CD4-positive, alpha-beta T cell treated with Interleukin-4 for 1 hour (primary cell): ENCODE data around the gene CADM4.

Experiments used
- DNase-seq, 2 donors: peaks; one replicate each; pipeline ENCODE4 v3.0.0-alpha.2; 2020 to 2022

Gene CADM4

GRCh38 chr19:43631491-43631890 is 8.2 kb downstream of the CADM4 start:
- DNase-seq, result no peak

- DNase-seq, result no peak
Measured at GRCh38 chr19:43628646-43629326, 10.9 kb downstream of the CADM4 start.

- no peak for DNase-seq
Measured at GRCh38 chr19:43626838-43627237, 12.8 kb downstream of the CADM4 start.

- DNase-seq, result peak in 1 of 2 donors; percentile 21
Measured at GRCh38 chr19:43625918-43626579, 13.6 kb downstream of the CADM4 start.

- peak; percentile 88 to 89 for DNase-seq
Measured at GRCh38 chr19:43624933-43625332, 14.7 kb downstream of the CADM4 start.

- no peak for DNase-seq
Measured at GRCh38 chr19:43623889-43624670, 15.6 kb downstream of the CADM4 start.

GRCh38 chr19:43622956-43623355 is 16.7 kb downstream of the CADM4 start:
- DNase-seq, result no peak

- DNase-seq, result no peak
Measured at GRCh38 chr19:43622070-43622469, 17.6 kb downstream of the CADM4 start.

GRCh38 chr19:43620061-43621001 is 19.3 kb downstream of the CADM4 start:
- DNase-seq, result peak in 1 of 2 donors; percentile 87

GRCh38 chr19:43619262-43620060 is 20.2 kb downstream of the CADM4 start, which contains the start of gene ZNF428:
TSS of gene ZNF428 (minus strand) at chr19:43619629. CDS start at chr19:43614304, 5,325 bp downstream.
- peak; percentile 90 for DNase-seq

GRCh38 chr19:43618921-43619261 is 20.8 kb downstream of the CADM4 start:
- DNase-seq, result peak; percentile 39 to 44

- DNase-seq, result no peak
Measured at GRCh38 chr19:43616954-43617353, 22.7 kb downstream of the CADM4 start.

GRCh38 chr19:43616306-43616705 is 23.3 kb downstream of the CADM4 start:
- DNase-seq, result no peak

- DNase-seq, result no peak
Measured at GRCh38 chr19:43612374-43612773, 27.3 kb downstream of the CADM4 start.

GRCh38 chr19:43611788-43612187 is 27.9 kb downstream of the CADM4 start, which contains the start of gene SRRM5:
TSS of gene SRRM5 (plus strand) at chr19:43612088. CDS start at chr19:43612122, 34 bp downstream.
- no peak for DNase-seq

GRCh38 chr19:43610493-43610892 is 29.2 kb downstream of the CADM4 start:
- no peak for DNase-seq

GRCh38 chr19:43609872-43610271 is 29.8 kb downstream of the CADM4 start:
- DNase-seq, result no peak

GRCh38 chr19:43607238-43608205 is 32.1 kb downstream of the CADM4 start:
- no peak for DNase-seq

- no peak for DNase-seq
Measured at GRCh38 chr19:43606569-43607229, 33.0 kb downstream of the CADM4 start.
